Stomach (tissue), 4 donors: ENCODE data around the gene RENBP.

Experiments used
- CTCF ChIP-seq, 7 experiments: fragments of 450-650 bp in 4 of 7; fragments of 200-600 bp in 3 of 7; sonication (generic) in 3 of 7; IDR thresholded peaks; one replicate each; pipeline ENCODE4 v1.5.1; 2016 to 2019; ENCODE audit warnings: antibody characterized with exemption in 7 of 7, control low read depth in 2 of 7, mild to moderate bottlenecking in 1 of 7
- EP300 ChIP-seq: sonication (generic); formaldehyde crosslinking; IDR thresholded peaks from one replicate; pipeline ENCODE4 v1.6.1; 2017; ENCODE audit warnings: antibody characterized with exemption

GRCh38 chrX:153966841-153967535 is 22.5 kb upstream of the RENBP start:
- no peak for TF ChIP-seq CTCF (IDR thresholded peaks at IDR 0.05)
- no peak for TF ChIP-seq EP300
